HepG2 (cell line): ENCODE data around the gene CORO1C. TPM values are rescaled to one million over a fixed set of nuclear protein-coding genes. Genes with fewer than 3 reads are reported as not detected.

Source experiments
- ATF7-NPFF ChIP-seq: sonication (generic); formaldehyde crosslinking; IDR thresholded peaks from 2 replicates; pipeline ENCODE4 v1.8.1; 2023; ENCODE audit warnings: mild to moderate bottlenecking, low read depth, missing genetic modification reagents, moderate library complexity
- E2F5 ChIP-seq: sonication (generic); formaldehyde crosslinking; conservative IDR thresholded peaks from 2 replicates; pipeline ENCODE4 v1.4.0; 2020; ENCODE audit warnings: missing genetic modification reagents
- HNRNPLL ChIP-seq: fragments of 200-400 bp; formaldehyde crosslinking; IDR thresholded peaks from 2 replicates; pipeline ENCODE4 v1.6.1; 2017; ENCODE audit warnings: mild to moderate bottlenecking, low read depth, low read length; ENCODE audit not compliant: poor library complexity, severe bottlenecking
- KDM1A ChIP-seq: IDR thresholded peaks from 2 replicates; pipeline ENCODE4 v1.6.1; 2016; ENCODE audit warnings: missing compliant biosample characterization
- KDM2A ChIP-seq: sonication (generic); formaldehyde crosslinking; IDR thresholded peaks from 2 replicates; pipeline ENCODE4 v1.4.0; 2020; ENCODE audit warnings: low read depth, missing genetic modification reagents, borderline replicate concordance
- MLXIP ChIP-seq: sonication (generic); formaldehyde crosslinking; IDR thresholded peaks from 2 replicates; pipeline ENCODE4 v1.9.0; 2021; ENCODE audit warnings: missing genetic modification reagents, borderline replicate concordance
- RCOR2 ChIP-seq: IDR thresholded peaks from 2 replicates; pipeline ENCODE4 v1.6.1; 2016; ENCODE audit warnings: missing biosample characterization, missing genetic modification reagents
- SP1 ChIP-seq, 2 experiments: fragments of 450-650 bp in 1 of 2; sonication (generic) in 1 of 2; formaldehyde crosslinking in 1 of 2; IDR thresholded peaks; 2 replicates each; pipeline versions ENCODE4 v1.4.0 to v1.6.1; 2016 to 2020; ENCODE audit warnings: missing genetic modification reagents in 1 of 2
- ZBTB33 ChIP-seq: sonication (generic); formaldehyde crosslinking; IDR thresholded peaks from 2 replicates; pipeline ENCODE4 v1.4.0; 2020; ENCODE audit warnings: missing genetic modification reagents
- ZIK1 ChIP-seq: sonication (generic); formaldehyde crosslinking; IDR thresholded peaks from 2 replicates; pipeline ENCODE4 v1.5.0; 2020; ENCODE audit warnings: mild to moderate bottlenecking, low read depth, missing genetic modification reagents, borderline replicate concordance
- ZNF17 ChIP-seq: sonication (generic); formaldehyde crosslinking; IDR thresholded peaks from 2 replicates; pipeline ENCODE4 v1.5.0; 2020; ENCODE audit warnings: mild to moderate bottlenecking, missing genetic modification reagents
- ZNF34 ChIP-seq: sonication (generic); formaldehyde crosslinking; IDR thresholded peaks from 2 replicates; pipeline ENCODE4 v1.4.0; 2020; ENCODE audit warnings: mild to moderate bottlenecking, missing genetic modification reagents, borderline replicate concordance
- ZNF468 ChIP-seq: sonication (generic); formaldehyde crosslinking; IDR thresholded peaks from 2 replicates; pipeline ENCODE4 v1.8.0; 2022; ENCODE audit warnings: mild to moderate bottlenecking, moderate library complexity, missing genetic modification reagents
- ZNF646 ChIP-seq: sonication (generic); formaldehyde crosslinking; IDR thresholded peaks from 2 replicates; pipeline ENCODE4 v1.9.0; 2021; ENCODE audit warnings: mild to moderate bottlenecking, missing genetic modification reagents
- ZSCAN21 ChIP-seq: sonication (generic); formaldehyde crosslinking; IDR thresholded peaks from 2 replicates; pipeline ENCODE4 v1.8.0; 2022; ENCODE audit warnings: mild to moderate bottlenecking, missing genetic modification reagents, moderate library complexity, borderline replicate concordance
- polyA plus RNA-seq, 8 experiments: library from polyadenylated mRNA; depleted of rRNA in 3 of 8; stranded (reverse) in 7 of 8; unstranded in 1 of 8; fragments of >200 nt; fragmentation: Illumina TruSeq in 4 of 8; extraction: Trizol in 4 of 8; gene quantifications; 2 replicates each; pipeline versions ENCODE4 v1.2.1 to v1.2.3, GENCODE V29; 2011 to 2016; ENCODE audit warnings: low read depth in 4 of 8, missing spikeins in 1 of 8, mixed read lengths in 1 of 8; ENCODE audit not compliant: insufficient read depth in 1 of 8
- total RNA-seq, 5 experiments: library from RNA; depleted of rRNA; stranded (reverse); fragments of >200 nt; fragmentation: Illumina TruSeq; extraction: Trizol; gene quantifications; 2 replicates each; pipeline ENCODE4 v1.2.3, GENCODE V29; 2016; ENCODE audit warnings: low read depth in 1 of 5

Gene CORO1C
- total and polyA plus RNA-seq, 2 of the 13 experiments (the other 11 are each of a cell fraction or from before 2014, with no cell fraction given), result 73.7 to 131 TPM

GRCh38 chr12:108768591-108769500 is 37.5 kb upstream of the CORO1C start (continued):
- TF ChIP-seq ZNF646 (CRISPR knock-in tag), result no peak
- peak; percentile 88 for TF ChIP-seq KDM1A (CRISPR knock-in tag)
- TF ChIP-seq SP1 (IDR thresholded peaks at IDR 0.05), result no peak
- 0 out of 2 replicates have a peak, but pooled peaks have one; percentile 22 for TF ChIP-seq SP1 (CRISPR knock-in tag; IDR thresholded peaks at IDR 0.05)
- peak; percentile 48; the same call in 1 of the 2 replicates for TF ChIP-seq RCOR2 (CRISPR knock-in tag)
- no peak for TF ChIP-seq ZNF34
- TF ChIP-seq ZIK1 (CRISPR knock-in tag), result 0 out of 2 replicates have a peak, but pooled peaks have one; percentile 56
- no peak for TF ChIP-seq MLXIP (CRISPR knock-in tag)
- TF ChIP-seq ZBTB33, result no peak
- TF ChIP-seq E2F5 (CRISPR knock-in tag), result no peak
- TF ChIP-seq ZNF468 (CRISPR knock-in tag), result no peak
- TF ChIP-seq KDM2A (CRISPR knock-in tag), result peak; percentile 27; the same call in 1 of the 2 replicates
- no peak for TF ChIP-seq ATF7-NPFF (CRISPR knock-in tag)
- peak; percentile 60; the same call in 1 of the 2 replicates for TF ChIP-seq ZSCAN21 (CRISPR knock-in tag)
- TF ChIP-seq ZNF17 (CRISPR knock-in tag), result no peak
- peak; percentile 71 for TF ChIP-seq HNRNPLL
